SH-SY5Y (cell line): Measurements from ENCODE around the gene SLC35F4.

ENCODE experiments used
- GATA2 ChIP-seq: IDR thresholded peaks from 2 replicates; pipeline ENCODE4 v1.6.1; 2011; ENCODE audit warnings: mild to moderate bottlenecking, low read depth, low read length
- GATA3 ChIP-seq: IDR thresholded peaks from 2 replicates; pipeline ENCODE4 v1.6.1; 2011; ENCODE audit warnings: low read depth, mild to moderate bottlenecking, low read length, moderate library complexity

SLC35F4 gene

DNA sequence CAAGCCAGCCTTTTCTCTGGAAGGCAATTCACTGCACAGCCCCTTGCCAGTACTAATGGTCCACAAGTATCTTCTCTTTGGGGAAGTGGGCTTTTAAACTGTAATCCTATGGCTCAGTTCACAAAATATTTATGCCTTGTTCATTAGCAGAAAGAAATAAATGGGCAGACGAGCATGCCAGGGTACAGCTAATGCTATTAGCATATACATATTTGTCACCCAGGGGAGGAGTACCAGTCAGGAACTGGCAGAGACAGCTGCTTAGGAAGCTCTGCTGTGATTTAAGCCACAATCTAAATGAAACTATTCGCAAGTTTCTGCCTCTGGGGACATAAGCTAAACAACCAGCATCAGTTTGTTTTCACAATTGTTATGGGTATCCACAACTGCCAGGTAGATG lies 258.8 kb downstream of the SLC35F4 start:
- no peak for TF ChIP-seq GATA2
- TF ChIP-seq GATA3 = no peak

DNA sequence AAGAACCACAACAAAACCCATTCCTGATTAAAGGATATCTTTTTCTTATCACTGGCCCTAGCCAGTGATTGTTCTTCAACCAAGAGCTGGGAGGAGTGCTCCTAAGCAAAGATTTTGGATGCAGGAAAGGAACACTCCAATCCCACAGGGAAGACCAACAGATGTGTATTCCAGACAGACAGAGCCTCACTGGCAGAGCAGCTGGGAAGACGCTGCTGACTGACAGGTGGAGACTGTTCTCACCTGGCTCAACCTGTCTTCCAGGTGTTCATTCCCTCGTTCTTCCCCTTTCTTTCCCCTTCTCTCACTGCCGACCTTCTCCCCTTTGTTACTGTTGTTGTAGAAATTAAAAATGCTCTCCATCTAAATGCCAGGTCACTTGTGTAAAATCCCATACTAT lies 282.5 kb downstream of the SLC35F4 start:
- TF ChIP-seq GATA3 (no peak), GATA2 (no peak)

DNA sequence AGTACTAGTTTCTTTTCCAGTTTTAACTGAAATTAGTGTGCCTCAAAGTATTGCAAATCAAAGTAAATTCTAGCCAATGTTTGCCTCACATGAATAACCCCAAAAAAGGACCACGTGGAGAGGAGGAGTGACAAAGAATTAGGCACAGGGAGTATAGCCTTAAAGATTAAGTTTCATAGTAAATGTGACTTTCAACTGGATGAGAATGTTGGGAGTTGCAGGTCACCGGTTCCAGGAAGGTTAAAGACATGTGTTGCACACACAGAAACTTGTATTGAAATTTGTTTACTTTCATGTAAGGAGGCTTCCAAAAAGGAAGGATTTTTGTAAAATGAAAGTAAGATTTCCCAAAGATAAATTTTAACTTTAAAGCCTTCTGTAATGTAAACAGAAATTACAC lies 283.1 kb downstream of the SLC35F4 start:
- TF ChIP-seq GATA3 (no peak), GATA2 (no peak)

DNA sequence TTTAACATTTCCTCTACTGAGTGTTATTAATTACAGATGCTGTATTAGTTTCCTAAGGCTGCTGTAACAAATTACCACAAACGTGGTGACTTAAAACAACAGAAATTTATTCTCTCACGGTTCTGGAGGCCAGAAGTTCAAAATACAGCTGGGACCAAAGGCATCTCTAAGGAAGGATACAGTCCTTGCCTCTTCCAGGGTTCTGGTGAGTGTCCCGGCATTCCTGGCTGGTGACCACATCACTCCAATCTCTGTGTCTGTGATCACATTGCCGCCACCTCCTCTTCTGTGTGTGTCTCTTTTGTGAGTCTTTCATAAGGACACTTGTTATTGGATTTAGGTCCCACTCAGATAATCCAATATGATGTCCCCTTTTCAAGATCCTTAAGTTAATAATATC lies 287.1 kb downstream of the SLC35F4 start:
- TF ChIP-seq GATA2 (no peak), GATA3 (no peak)

DNA sequence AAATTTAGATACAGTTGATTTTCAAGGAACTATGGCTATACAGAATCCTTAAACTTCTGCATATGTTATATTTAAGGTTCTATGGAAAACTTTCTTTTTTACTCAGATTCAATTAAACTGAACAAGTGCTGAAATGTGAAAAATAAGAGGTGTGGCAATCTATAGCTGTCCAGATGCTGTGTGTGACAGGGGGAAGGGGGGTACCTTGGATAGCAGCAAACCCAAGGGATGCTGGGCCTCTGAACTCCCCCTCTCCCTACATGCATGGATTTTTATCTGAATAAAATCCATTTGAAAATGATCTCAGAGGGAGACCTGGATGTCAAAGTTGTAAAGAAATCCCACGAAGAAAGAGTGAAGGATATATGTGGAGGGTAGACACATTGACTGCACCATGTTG lies 289.4 kb downstream of the SLC35F4 start:
- no peak for TF ChIP-seq GATA3
- no peak for TF ChIP-seq GATA2

DNA sequence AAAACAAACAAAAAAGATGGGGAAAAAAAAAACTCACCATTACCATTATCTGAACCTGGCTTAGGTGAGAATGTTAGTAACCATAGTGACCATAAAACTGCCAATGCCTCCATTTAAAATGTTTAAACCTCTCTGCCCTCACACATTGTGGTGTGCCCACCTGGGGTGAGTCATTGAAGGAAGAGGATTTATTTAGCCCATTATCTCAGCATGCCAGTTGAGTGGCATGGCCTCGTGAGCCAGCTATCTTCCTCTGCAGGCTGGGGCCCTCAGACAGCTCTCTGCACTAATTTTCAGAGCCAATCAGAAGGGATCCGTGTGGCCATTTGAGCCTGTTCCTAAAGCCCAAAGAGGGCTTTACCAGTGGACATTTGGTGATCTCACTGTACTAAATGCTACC lies 290.4 kb downstream of the SLC35F4 start:
- TF ChIP-seq GATA2 (no peak), GATA3 (no peak)

DNA sequence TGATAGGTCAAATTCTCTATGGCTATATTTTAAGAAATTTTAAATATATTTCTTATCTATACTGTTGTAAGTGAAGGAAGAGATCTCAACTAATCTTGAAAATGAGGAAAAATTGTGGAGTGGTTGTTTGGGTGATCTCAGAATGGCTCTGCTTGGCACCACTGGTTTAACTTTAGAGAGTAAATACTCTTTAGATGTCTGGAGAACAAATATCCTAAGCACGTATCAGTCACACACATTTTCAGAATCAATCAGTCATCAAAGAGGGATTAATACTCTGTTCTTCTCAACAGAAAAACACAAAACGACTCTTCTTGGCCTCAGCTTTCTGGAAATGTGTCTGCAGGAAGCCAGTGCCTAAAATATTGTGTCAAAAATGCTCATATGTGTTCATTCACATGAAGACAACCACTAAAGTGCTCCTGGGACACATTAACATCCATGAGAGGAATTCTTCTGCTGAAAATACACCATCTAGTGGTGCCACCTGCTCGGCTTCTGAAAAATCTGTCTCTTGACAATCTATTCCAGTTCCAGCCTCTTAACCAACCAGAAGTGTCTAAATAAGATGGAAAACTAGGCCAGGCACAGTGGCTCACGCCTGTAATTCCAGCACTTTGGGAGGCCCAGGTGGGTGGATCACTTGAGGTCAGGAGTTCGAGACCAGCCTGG lies 291.1 kb downstream of the SLC35F4 start:
- TF ChIP-seq GATA2 (no peak), GATA3 (no peak)

DNA sequence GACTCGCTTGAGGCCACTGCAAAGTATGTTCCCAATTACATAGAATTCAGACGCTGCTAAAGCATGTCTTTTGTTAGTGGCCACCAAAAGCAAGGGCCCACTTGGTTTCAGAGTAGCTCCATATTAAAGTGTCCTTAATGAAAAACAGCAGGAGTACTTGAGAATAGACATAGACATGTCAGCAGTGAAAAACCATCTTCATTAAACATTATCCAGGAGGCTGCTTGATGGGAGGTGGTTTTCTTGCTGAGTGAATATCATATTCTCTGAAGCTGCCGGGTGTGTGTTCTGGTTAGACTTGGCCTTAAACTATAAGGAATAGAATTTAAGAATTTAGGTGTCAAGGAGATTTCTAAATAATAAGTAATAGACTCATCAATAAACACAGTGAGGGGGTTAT lies 292.7 kb downstream of the SLC35F4 start:
- TF ChIP-seq GATA2 = no peak
- no peak for TF ChIP-seq GATA3

DNA sequence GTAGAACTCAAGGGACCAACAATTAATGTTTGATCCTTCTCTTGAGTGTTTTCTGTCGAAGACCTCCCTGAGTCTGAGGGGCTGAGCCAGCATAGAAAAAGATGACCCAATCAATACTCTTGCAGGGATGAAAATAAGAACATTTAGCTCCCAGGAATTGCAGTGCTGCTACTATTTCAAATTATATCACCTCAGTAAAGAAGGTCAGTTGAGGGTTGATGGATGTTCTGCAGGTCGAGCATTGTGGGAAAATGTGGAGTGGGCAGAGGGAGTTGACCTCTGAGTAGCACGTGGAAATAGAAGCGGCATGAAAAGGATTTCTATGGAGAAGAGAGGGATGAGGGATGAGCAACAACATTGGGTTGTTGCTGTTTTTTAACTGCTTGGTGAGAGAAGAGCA lies 297.3 kb downstream of the SLC35F4 start:
- TF ChIP-seq GATA2 (no peak), GATA3 (no peak)

DNA sequence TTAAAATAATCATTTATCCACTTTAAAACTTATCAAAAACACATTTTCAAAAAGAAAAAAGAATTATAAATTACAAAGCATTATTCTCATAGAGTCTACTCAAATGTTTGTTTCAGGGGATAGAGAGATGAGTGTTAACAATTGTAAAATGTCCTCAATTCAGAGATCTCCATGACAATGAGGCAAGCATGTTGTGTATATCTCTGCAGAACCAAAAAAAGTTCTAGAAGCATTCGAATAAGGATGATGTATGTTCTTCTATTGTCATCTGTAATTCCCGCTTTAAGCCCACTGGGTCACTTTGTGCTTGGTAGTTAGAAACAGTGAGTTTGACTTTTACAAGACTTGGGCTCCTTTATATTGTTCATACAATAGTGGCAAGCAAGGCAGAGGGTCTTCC lies 298.7 kb downstream of the SLC35F4 start:
- no peak for TF ChIP-seq GATA2
- no peak for TF ChIP-seq GATA3

DNA sequence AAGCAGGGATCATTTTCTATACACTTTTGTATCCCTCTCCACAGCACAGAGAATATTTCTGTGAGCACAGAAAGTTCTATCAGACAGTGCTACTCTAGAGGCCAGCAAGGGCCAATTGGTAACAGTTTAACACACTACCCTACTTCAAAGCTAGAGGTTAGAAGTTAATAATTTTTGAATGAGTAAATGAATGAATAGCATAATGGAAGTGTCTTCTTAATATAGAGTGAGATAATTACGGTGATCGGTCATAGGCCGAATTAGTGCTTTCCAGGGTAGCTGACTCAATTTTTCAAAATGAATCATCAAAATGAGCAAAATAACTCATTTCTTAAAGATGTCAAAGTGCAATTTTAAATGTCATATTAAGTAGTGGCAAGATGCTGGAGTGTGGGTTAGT lies 305.2 kb downstream of the SLC35F4 start:
- no peak for TF ChIP-seq GATA2
- TF ChIP-seq GATA3 = no peak

DNA sequence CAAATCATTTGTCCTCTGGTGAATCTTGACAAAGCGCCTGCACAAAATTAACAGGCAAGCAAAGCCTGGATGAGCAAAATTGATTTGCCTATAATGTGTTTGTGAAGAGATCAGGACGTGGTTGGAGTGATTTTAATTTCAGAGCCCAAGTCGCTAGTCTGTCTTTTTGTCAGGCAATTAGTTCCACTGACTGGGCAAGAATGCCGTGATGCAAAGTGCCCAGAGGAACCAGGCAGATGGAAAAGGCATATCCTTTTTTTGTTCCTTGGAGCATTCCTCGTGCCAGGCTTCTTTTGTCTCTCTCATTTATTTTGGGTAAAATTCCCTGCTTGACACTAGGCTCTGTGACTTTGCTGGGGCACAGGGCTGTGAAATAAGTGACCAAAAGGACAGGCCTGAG lies 306.3 kb downstream of the SLC35F4 start:
- TF ChIP-seq GATA3 (no peak), GATA2 (no peak)

DNA sequence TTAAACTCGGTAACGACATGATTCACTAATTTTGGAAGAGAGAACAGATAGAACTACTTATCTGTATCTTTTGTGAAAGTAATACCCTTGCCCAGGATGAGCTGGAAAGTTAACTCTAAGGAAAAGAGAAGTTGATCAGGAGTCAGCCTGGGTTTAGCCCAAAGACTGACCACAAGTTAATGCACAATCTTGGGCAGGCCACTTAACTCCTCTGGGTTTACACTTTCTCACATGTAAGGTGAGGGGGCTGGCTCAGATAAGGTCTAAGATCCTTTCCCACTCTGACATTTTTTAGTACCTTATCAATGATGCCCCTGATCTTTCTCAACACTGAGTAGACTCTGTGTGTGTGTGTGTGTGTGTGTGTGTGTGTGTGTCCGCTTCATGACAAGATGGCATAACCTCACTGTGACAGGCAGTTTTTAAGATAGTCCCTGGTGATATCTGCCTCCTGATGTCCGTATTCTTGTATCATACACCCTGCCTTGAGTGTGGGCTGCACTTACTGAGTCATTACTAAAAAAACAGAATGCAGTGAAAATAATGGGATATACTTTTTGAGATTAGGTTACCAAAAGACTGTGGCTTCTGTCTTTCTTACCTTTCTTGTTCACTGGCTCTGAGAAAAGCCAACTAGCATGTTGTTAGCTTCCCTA lies 316.0 kb downstream of the SLC35F4 start:
- no peak for TF ChIP-seq GATA3
- no peak for TF ChIP-seq GATA2

DNA sequence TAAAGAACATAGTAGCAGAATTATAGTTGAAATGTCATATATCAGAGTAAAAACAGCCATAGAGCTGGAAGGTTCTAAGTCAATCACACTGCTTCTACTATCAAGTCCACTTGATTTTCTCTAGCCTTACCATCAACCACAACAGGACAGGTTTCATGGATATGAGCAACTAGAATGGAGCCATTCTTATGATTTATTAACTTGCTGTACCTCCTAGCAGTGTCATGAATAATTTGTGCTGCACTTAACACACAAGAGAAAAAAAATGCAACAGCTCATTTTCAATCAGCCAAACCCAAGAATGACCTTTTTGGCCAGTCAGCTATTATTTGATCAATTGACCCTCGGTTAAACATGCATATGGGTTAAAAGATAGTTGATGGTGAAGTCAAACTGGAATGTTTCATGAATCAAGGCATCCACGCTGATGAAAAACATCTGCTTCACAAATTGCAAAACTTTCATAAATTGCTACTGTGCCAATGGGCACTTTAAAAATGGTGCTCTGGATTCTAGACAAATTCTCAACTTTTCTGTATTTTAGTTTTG lies 316.8 kb downstream of the SLC35F4 start:
- TF ChIP-seq GATA3 (no peak), GATA2 (no peak)

DNA sequence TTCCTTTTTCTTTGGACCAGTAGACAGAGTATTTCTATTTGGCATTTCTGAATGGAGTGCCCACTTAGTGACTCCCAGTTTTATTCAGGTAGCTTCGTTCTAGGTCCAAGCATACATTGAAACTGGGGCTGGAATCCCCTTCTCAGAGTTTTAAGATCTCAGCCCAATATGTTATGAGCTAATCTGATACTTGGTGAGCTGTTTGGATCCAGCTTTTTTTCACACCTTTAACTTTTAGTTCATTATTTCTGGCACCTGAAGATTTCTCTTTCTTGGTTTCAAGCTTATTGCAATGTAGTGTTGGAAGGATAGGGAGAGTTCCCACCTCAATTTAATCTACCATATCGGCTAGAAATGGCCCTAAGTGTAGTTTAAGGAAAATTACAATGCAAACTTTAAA lies 318.8 kb downstream of the SLC35F4 start:
- TF ChIP-seq GATA3 (no peak), GATA2 (no peak)

DNA sequence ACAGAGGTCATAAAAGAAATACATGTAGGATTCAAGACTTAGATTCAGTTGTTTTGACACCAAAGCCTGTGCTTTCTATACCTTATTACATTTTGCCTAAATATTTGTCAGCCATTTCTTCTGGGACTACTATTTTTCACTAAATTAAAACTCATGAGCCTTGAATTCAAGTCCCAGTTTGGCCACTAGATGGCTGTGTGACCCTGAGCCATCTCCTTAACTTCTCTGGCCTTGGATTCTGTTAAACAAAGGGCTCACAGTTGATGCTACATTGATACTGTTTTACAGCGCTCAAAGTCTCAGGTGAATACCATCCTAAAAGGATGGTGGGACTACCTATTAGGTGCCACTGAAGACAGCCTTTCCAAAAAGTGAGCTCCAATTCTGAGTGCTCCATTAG lies 332.7 kb downstream of the SLC35F4 start:
- no peak for TF ChIP-seq GATA3
- TF ChIP-seq GATA2 = no peak
